Measurements from ENCODE around the gene PDF. TPM values are rescaled to one million over a fixed set of nuclear protein-coding genes. Genes with fewer than 3 reads are reported as not detected.

PDF gene
- total and polyA plus RNA-seq, 7 donors = 6.5 to 18.6 (median 10.5) TPM; not detected in 1

GRCh38 chr16:69350536-69351133 lies 20.2 kb upstream of the PDF start:
- no peak overlapping the region for H3K4me3 ChIP-seq
- WGBS, 2 donors = 51 to 70% methylated on average over 6 of the region's 6 CpGs
- TF ChIP-seq CTCF (IDR thresholded peaks at IDR 0.05) (no peak), POLR2A (IDR thresholded peaks at IDR 0.05) (no peak), POLR2AphosphoS5 (IDR thresholded peaks at IDR 0.05) (no peak), EP300 (IDR thresholded peaks at IDR 0.05) (no peak)
- H3K27ac ChIP-seq = no peak overlapping the region
- H3K4me1 ChIP-seq = no peaks in the 10 kb centered on the region
- DNase-seq = no peak
- H3K9me3 ChIP-seq = no peaks in the 10 kb centered on the region
- intact Hi-C loops (cut with DNase I) = no loop called here
- H3K27me3 ChIP-seq = no peaks in the 10 kb centered on the region
- peaks cover 0 to 20% (median under 1%) of the 10 kb centered on the region in 4 donors for H3K36me3 ChIP-seq

DNA sequence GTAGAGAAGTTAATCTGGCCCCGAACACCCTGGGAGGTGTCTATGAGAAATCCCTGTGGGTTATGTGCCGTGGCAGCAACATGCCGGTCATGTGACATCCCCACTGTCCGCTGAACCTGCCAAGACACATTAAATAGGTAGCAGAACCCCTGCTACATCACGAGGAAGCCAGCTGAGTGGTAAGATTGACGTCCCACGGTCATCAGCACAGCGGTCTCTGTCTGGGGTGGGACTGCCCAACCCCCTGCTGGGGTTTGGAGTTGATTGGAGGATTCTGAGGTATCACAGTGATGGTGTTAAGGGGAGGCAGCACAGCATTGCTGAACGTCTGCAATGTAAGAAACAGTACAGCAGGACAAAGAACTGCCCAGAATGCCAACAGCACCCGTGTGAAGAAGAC lies 19.1 kb upstream of the PDF start:
- TF ChIP-seq POLR2AphosphoS5 (IDR thresholded peaks at IDR 0.05) = no peak
- no peak for TF ChIP-seq EP300 (IDR thresholded peaks at IDR 0.05)
- TF ChIP-seq POLR2A (IDR thresholded peaks at IDR 0.05) = no peak
- no peak for TF ChIP-seq CTCF (IDR thresholded peaks at IDR 0.05)
- Histone ChIP-seq H3K9me3 (no peaks in the 10 kb centered on the region), H3K4me1 (no peaks in the 10 kb centered on the region), H3K27ac (no peak overlapping the region), H3K27me3 (no peaks in the 10 kb centered on the region), H3K36me3 (peaks cover 0 to 20% (median 0%) of the 10 kb centered on the region in 4 donors), H3K4me3 (no peak overlapping the region)
- intact Hi-C loops (cut with DNase I) = no loop called here
- WGBS, 2 donors = 93% methylated on average over 10 of the region's 10 CpGs
- DNase-seq = no peak

DNA sequence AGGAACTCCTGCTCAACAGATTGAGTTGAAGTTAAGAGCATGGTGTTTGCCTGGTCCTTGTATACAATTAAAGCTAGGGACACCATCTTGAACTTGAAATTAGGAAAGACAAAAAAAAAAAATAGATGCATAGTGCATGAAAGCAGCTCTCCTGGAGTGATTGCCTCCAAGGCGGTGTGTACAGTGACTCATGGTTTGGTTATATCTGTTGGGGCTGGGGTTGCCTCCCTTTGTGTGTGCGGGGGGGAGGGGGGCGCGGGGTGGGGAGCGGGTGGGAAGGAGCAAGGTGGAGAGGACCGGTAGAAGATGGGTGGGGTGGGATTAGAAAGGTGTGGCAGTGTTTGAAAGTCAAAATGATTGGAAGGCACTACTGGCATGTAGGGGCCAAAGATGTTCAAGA lies 17.8 kb upstream of the PDF start:
- Histone ChIP-seq H3K4me3 (no peak overlapping the region), H3K4me1 (no peaks in the 10 kb centered on the region), H3K36me3 (peaks cover 0 to 26% (median 0%) of the 10 kb centered on the region in 4 donors), H3K27me3 (no peaks in the 10 kb centered on the region), H3K9me3 (no peaks in the 10 kb centered on the region), H3K27ac (no peak overlapping the region)
- 71 to 93% methylated on average over 6 of the region's 6 CpGs for WGBS, 2 donors
- DNase-seq = no peak
- TF ChIP-seq EP300 (IDR thresholded peaks at IDR 0.05) (no peak), POLR2A (IDR thresholded peaks at IDR 0.05) (no peak), CTCF (IDR thresholded peaks at IDR 0.05) (no peak), POLR2AphosphoS5 (IDR thresholded peaks at IDR 0.05) (no peak)
- intact Hi-C loops (cut with DNase I) = no loop called here

GRCh38 chr16:69346683-69347082 lies 16.3 kb upstream of the PDF start:
- no peaks in the 10 kb centered on the region for H3K9me3 ChIP-seq
- H3K36me3 ChIP-seq = peaks cover 0 to 29% (median 4%) of the 10 kb centered on the region in 4 donors
- intact Hi-C loops (cut with DNase I) = no loop called here
- no peak overlapping the region for H3K4me3 ChIP-seq
- no peak overlapping the region for H3K27ac ChIP-seq
- no peak for DNase-seq
- no peaks in the 10 kb centered on the region for H3K27me3 ChIP-seq
- WGBS, 2 donors = 83 to 91% methylated on average over 6 of the region's 6 CpGs
- TF ChIP-seq POLR2A (IDR thresholded peaks at IDR 0.05) = no peak
- no peak for TF ChIP-seq POLR2AphosphoS5 (IDR thresholded peaks at IDR 0.05)
- TF ChIP-seq CTCF (IDR thresholded peaks at IDR 0.05) = no peak
- no peak for TF ChIP-seq EP300 (IDR thresholded peaks at IDR 0.05)
- H3K4me1 ChIP-seq = no peaks in the 10 kb centered on the region

GRCh38 chr16:69345923-69346322 lies 15.5 kb upstream of the PDF start:
- H3K36me3 ChIP-seq = peaks cover 0 to 30% (median 4%) of the 10 kb centered on the region in 4 donors
- peaks cover 0 to 5% (median 1%) of the 10 kb centered on the region in 4 donors for H3K4me1 ChIP-seq
- H3K4me3 ChIP-seq = no peak overlapping the region
- intact Hi-C loops (cut with DNase I) = no loop called here
- no peaks in the 10 kb centered on the region for H3K27me3 ChIP-seq
- no peak for TF ChIP-seq EP300 (IDR thresholded peaks at IDR 0.05)
- H3K27ac ChIP-seq = no peak overlapping the region
- no peak for DNase-seq
- 74 to 80% methylated on average over 4 of the region's 4 CpGs for WGBS, 2 donors
- no peaks in the 10 kb centered on the region for H3K9me3 ChIP-seq

All from sigmoid colon (tissue), 7 donors.